Glomerular endothelial cell (primary cell): ENCODE measurements around the gene OR56A4. TPM values are rescaled to one million over a fixed set of nuclear protein-coding genes. Genes with fewer than 3 reads are reported as not detected.
"Not testable (repeated sequence)": the region's sequence is repeated elsewhere in the genome, so short reads cannot be mapped to it uniquely, and the experiment has no call there.

Experiments
- DNase-seq: peaks from one replicate; pipeline ENCODE4 v3.0.0-alpha.2; 2011; ENCODE audit warnings: low read depth, low spot score; ENCODE audit errors: extremely low read depth
- total RNA-seq: library from RNA; depleted of rRNA; stranded (reverse); fragments of >200 nt; gene quantifications from 2 replicates; pipeline ENCODE4 v1.2.3, GENCODE V29; 2015

Gene OR56A4
- total RNA-seq, 1 donor from 2014 or later, result not detected

GRCh38 chr11:5966958-5967357 is 39.8 kb downstream of the OR56A4 start:
- DNase-seq, result no peak

DNA sequence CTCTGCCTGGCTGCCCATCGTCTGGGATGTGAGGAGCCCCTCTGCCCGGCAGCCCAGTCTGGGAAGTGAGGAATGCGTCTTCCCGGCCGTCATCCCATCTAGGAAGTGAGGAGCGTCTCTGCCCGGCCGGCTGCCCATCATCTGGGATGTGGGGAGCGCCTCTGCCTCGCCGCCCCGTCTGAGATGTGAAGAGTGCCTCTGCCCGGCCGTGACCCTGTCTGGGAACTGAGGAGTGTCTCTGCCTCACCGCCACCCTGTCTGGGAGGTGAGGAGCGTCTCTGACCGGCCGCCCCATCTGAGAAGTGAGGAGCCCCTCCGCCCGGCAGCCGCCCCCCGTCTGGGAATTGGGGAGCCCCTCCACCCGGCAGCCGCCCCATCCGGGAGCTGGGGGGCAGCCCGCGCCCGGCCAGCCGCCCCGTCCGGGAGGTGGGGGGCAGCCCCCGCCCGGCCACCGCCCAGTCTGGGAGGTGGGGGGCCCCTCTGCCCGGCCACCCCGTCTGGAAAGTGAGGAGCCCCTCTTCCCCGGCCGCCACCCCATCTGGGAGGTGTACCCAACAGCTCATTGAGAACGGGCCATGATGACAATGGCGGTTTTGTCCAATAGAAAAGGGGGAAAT is 45.9 kb downstream of the OR56A4 start:
- DNase-seq, result not testable (repeated sequence)

DNA sequence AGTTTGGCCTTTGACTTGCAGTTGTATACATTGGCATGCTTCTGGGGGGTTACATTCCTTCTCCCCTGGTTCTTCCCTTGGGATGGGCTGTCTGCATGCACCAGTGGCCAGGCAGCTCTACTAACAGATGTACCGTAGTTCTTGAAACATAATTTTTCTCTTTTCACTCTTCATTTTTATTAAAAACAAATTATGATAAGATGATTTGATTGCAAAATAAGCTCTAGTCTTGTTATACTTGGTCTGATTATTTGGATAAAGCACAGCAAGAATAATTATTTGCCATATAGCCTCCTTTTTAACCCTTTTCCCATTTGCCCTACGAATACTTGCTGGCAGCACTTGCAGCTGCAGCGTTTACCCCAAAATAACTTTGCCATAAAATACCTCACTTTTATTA is 51.2 kb downstream of the OR56A4 start:
- DNase-seq, result no peak

Other genes starting within 250 kb of the OR56A4 start
- not detected in 2 replicates for gene OR52N5, start 223.6 kb downstream of the OR56A4 start, total RNA-seq
- not detected in 2 replicates for gene OR52N1, start 215.7 kb downstream of the OR56A4 start, total RNA-seq
- gene OR52N2, start 198.0 kb downstream of the OR56A4 start, total RNA-seq, result not detected in 2 replicates
- gene OR52E6, start 165.0 kb downstream of the OR56A4 start, total RNA-seq, result not detected in 2 replicates
- not detected in 2 replicates for gene OR52E8, start 149.3 kb downstream of the OR56A4 start, total RNA-seq
- not detected in 2 replicates for gene OR52E4, start 126.3 kb downstream of the OR56A4 start, total RNA-seq
- gene OR52E5, start 113.7 kb downstream of the OR56A4 start, total RNA-seq, result not detected in 2 replicates
- gene OR56A3, start 64.7 kb downstream of the OR56A4 start, total RNA-seq, result not detected in 2 replicates
- not detected in 2 replicates for gene OR56A5, start 38.5 kb downstream of the OR56A4 start, total RNA-seq
- gene OR52L1, start 20.0 kb downstream of the OR56A4 start, total RNA-seq, result not detected in 2 replicates
- gene OR56A1, start 23.8 kb upstream of the OR56A4 start, total RNA-seq, result under 0.01 TPM in 1 of 2 replicates, not detected in the other
- gene OR56B4, start 100.7 kb upstream of the OR56A4 start, total RNA-seq, result not detected in 2 replicates
- gene OR52B2, start 163.4 kb upstream of the OR56A4 start, total RNA-seq, result not detected in 2 replicates
- not detected in 2 replicates for gene OR52W1, start 192.3 kb upstream of the OR56A4 start, total RNA-seq
- not detected in 2 replicates for gene C11orf42, start 198.6 kb upstream of the OR56A4 start, total RNA-seq
- gene FHIP1B, start 227.7 kb upstream of the OR56A4 start, total RNA-seq, result 16.1 and 22.9 TPM in 2 replicates
- 0.12 TPM in 1 of 2 replicates, not detected in the other for gene CNGA4, start 232.1 kb upstream of the OR56A4 start, total RNA-seq